OCI-LY7 (cell line): Measurements from ENCODE around the gene EFHD2. TPM values are rescaled to one million over a fixed set of nuclear protein-coding genes. Genes with fewer than 3 reads are reported as not detected.

ENCODE experiments used
- BruUV-seq: library from RNA; stranded (reverse); fragments of 400-500 nt; replicated peaks from 2 replicates; lab custom pipeline; 2021; lab: Mats Ljungman, UMichigan
- CTCF ChIA-PET: fragments of 300-600 bp; sonication (Branson Sonifier 250); formaldehyde crosslinking; loops from one replicate; lab custom pipeline; 2022; ENCODE audit warnings: antibody characterized with exemption; ENCODE audit not compliant: unreplicated experiment; lab: Charles Lee
- POLR2A ChIA-PET: fragments of 300-600 bp; sonication (Branson Sonifier 250); formaldehyde crosslinking; loops from one replicate; lab custom pipeline; 2022; ENCODE audit warnings: antibody characterized with exemption; lab: Charles Lee
- DNase-seq: peaks from one replicate; pipeline ENCODE4 v3.0.0-alpha.2; 2015; ENCODE audit warnings: low spot score
- H2AFZ ChIP-seq: fragments of 200-600 bp; sonication (generic), shearing (Covaris generic); 2 replicates; pipeline ENCODE4 v1.6.1; 2014; ENCODE audit warnings: mild to moderate bottlenecking, antibody characterized with exemption, low read length, moderate library complexity
- H3K27ac ChIP-seq: fragments of 200-600 bp; sonication (generic); 2 replicates; pipeline ENCODE4 v1.5.1; 2014; ENCODE audit warnings: mixed run types, low read depth, mild to moderate bottlenecking, moderate library complexity, low read length, inconsistent platforms; ENCODE audit not compliant: poor library complexity, severe bottlenecking
- H3K36me3 ChIP-seq: fragments of 200-600 bp; sonication (generic); 2 replicates; pipeline ENCODE4 v1.6.1; 2014; ENCODE audit warnings: mild to moderate bottlenecking, antibody characterized with exemption, low read length, moderate library complexity, mixed read lengths; ENCODE audit not compliant: insufficient read depth
- H3K4me1 ChIP-seq: fragments of 200-600 bp; sonication (generic); 2 replicates; pipeline ENCODE4 v1.5.1; 2014; ENCODE audit warnings: mild to moderate bottlenecking, low read length; ENCODE audit not compliant: insufficient read depth, poor library complexity, severe bottlenecking
- H3K4me2 ChIP-seq: fragments of 200-600 bp; sonication (generic); 2 replicates; pipeline ENCODE4 v1.6.1; 2014; ENCODE audit warnings: mild to moderate bottlenecking, low read length
- H3K4me3 ChIP-seq: fragments of 200-600 bp; sonication (generic); 2 replicates; pipeline ENCODE4 v1.5.1; 2014; ENCODE audit warnings: mild to moderate bottlenecking, low read depth, low read length; ENCODE audit not compliant: poor library complexity, severe bottlenecking
- H3K79me2 ChIP-seq: fragments of 200-600 bp; sonication (generic); 2 replicates; pipeline ENCODE4 v1.6.1; 2016; ENCODE audit warnings: low read depth, mild to moderate bottlenecking, low read length, moderate library complexity, mixed read lengths; ENCODE audit not compliant: insufficient read depth
- H3K9me2 ChIP-seq: fragments of 200-600 bp; sonication (generic); 2 replicates; pipeline ENCODE4 v1.6.1; 2016; ENCODE audit warnings: mild to moderate bottlenecking, low read length, mixed read lengths; ENCODE audit not compliant: insufficient read depth
- H3K9me3 ChIP-seq: fragments of 200-600 bp; sonication (generic); 2 replicates; pipeline ENCODE4 v1.6.1; 2014; ENCODE audit warnings: mild to moderate bottlenecking, mixed run types, low read length, mixed read lengths
- H4K20me1 ChIP-seq: fragments of 200-600 bp; sonication (generic); 2 replicates; pipeline ENCODE4 v1.6.1; 2014; ENCODE audit warnings: mild to moderate bottlenecking, antibody characterized with exemption, low read length, moderate library complexity, mixed read lengths; ENCODE audit not compliant: insufficient read depth
- EZH2phosphoT487 ChIP-seq: fragments of 200-600 bp; sonication (generic); IDR thresholded peaks from 2 replicates; pipeline ENCODE4 v1.6.1; 2018; ENCODE audit warnings: low read depth, borderline replicate concordance, mild to moderate bottlenecking, mixed run types, antibody characterized with exemption, low read length, moderate library complexity, mixed read lengths
- intact Hi-C: fragments of 100-400 bp; cut with micrococcal nuclease; formaldehyde crosslinking; loops from one replicate; pipeline ENCODE4 v1.10.0; 2022; ENCODE audit not compliant: unreplicated experiment
- total RNA-seq, 2 experiments: library from RNA; depleted of rRNA in 1 of 2; stranded (reverse); fragments of >200 nt in 1 of 2; shearing (Covaris generic) in 1 of 2; gene quantifications; 2 replicates each; pipeline ENCODE4 v1.2.3, GENCODE V29; 2014 to 2022
- TF ChIP-seq, protein P1 (sequence below): fragments of 200-600 bp; sonication (generic); conservative IDR thresholded peaks from 2 replicates; pipeline ENCODE4 v1.5.1; 2014; ENCODE audit warnings: mild to moderate bottlenecking, antibody characterized with exemption, low read length, moderate library complexity, mixed read lengths

EFHD2 gene
- total RNA-seq, 2 experiments from 2014 or later: 27.3 to 42.0 TPM

- ChIA-PET CTCF (no interaction called here), POLR2A (no interaction called here)
- Histone ChIP-seq H2AFZ (peak overlapping the region; percentile 52; the same call in 1 of the 2 replicates), H3K4me1 (peaks cover 20% of the 10 kb centered on the region), H3K79me2 (no peaks in the 10 kb centered on the region), H3K36me3 (no peaks in the 10 kb centered on the region), H3K27ac (no peak overlapping the region), H3K9me2 (no peaks in the 10 kb centered on the region), H4K20me1 (no peaks in the 10 kb centered on the region), H3K4me2 (no peak overlapping the region), H3K4me3 (no peak overlapping the region), H3K9me3 (peaks cover 7% of the 10 kb centered on the region; the same call in 1 of the 2 replicates)
- BruUV-seq: no TSS peak
- DNase-seq: no peak
- TF ChIP-seq, protein P1, sequence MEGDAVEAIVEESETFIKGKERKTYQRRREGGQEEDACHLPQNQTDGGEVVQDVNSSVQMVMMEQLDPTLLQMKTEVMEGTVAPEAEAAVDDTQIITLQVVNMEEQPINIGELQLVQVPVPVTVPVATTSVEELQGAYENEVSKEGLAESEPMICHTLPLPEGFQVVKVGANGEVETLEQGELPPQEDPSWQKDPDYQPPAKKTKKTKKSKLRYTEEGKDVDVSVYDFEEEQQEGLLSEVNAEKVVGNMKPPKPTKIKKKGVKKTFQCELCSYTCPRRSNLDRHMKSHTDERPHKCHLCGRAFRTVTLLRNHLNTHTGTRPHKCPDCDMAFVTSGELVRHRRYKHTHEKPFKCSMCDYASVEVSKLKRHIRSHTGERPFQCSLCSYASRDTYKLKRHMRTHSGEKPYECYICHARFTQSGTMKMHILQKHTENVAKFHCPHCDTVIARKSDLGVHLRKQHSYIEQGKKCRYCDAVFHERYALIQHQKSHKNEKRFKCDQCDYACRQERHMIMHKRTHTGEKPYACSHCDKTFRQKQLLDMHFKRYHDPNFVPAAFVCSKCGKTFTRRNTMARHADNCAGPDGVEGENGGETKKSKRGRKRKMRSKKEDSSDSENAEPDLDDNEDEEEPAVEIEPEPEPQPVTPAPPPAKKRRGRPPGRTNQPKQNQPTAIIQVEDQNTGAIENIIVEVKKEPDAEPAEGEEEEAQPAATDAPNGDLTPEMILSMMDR: no peak
- no peak for TF ChIP-seq EZH2phosphoT487
- intact Hi-C loops: no loop called here
These were observed 9.1 kb upstream of the EFHD2 start for GRCh38 chr1:15400627-15401026.

GRCh38 chr1:15401391-15402055, 8.2 kb upstream of the EFHD2 start:
- ChIA-PET POLR2A (interaction anchor here (0.6 kb wide), 1 partner anchor 92 kb away, joined by 4 read pairs; no protein-coding TSS in a partner anchor), CTCF (no interaction called here)
- no TSS peak for BruUV-seq
- TF ChIP-seq, protein P1: no peak
- TF ChIP-seq EZH2phosphoT487: no peak
- no peaks in the 10 kb centered on the region for H3K36me3 ChIP-seq
- no peak overlapping the region for H3K4me3 ChIP-seq
- peaks cover 7% of the 10 kb centered on the region; the same call in 1 of the 2 replicates for H3K9me3 ChIP-seq
- peak overlapping the region; percentile 52; the same call in 1 of the 2 replicates for H2AFZ ChIP-seq
- H3K9me2 ChIP-seq: no peaks in the 10 kb centered on the region
- H4K20me1 ChIP-seq: no peaks in the 10 kb centered on the region
- peak overlapping the region; percentile 34 for H3K4me2 ChIP-seq
- intact Hi-C loops: no loop called here
- peaks cover 20% of the 10 kb centered on the region for H3K4me1 ChIP-seq
- H3K27ac ChIP-seq: no peak overlapping the region
- H3K79me2 ChIP-seq: no peaks in the 10 kb centered on the region
- peak; percentile 44 for DNase-seq

- no peak overlapping the region for H3K27ac ChIP-seq
- peak overlapping the region; percentile 32 for H3K4me2 ChIP-seq
- no peaks in the 10 kb centered on the region for H3K36me3 ChIP-seq
- H3K9me3 ChIP-seq: peaks cover 7% of the 10 kb centered on the region; the same call in 1 of the 2 replicates
- no peak for DNase-seq
- no peaks in the 10 kb centered on the region for H3K9me2 ChIP-seq
- no peaks in the 10 kb centered on the region for H4K20me1 ChIP-seq
- ChIA-PET POLR2A (interaction anchor here (0.6 kb wide), 1 partner anchor 286 kb away, joined by 5 read pairs; no protein-coding TSS in a partner anchor), CTCF (no interaction called here)
- H2AFZ ChIP-seq: no peak overlapping the region
- TF ChIP-seq, protein P1: no peak
- TF ChIP-seq EZH2phosphoT487: no peak
- intact Hi-C loops: no loop called here
- no peaks in the 10 kb centered on the region for H3K79me2 ChIP-seq
- peaks cover 20% of the 10 kb centered on the region for H3K4me1 ChIP-seq
- H3K4me3 ChIP-seq: no peak overlapping the region
- no TSS peak for BruUV-seq
These were observed 6.8 kb upstream of the EFHD2 start for GRCh38 chr1:15402809-15403450.
